HG03432 (cell line): Measurements from ENCODE around the gene NEIL1.

ENCODE experiments used
- ATAC-seq: cut with Tn5 transposase; IDR thresholded peaks from one replicate; pipeline ENCODE4 v1.9.1; 2021; ENCODE audit warnings: mild to moderate bottlenecking, moderate library complexity; ENCODE audit not compliant: unreplicated experiment

Gene NEIL1

DNA sequence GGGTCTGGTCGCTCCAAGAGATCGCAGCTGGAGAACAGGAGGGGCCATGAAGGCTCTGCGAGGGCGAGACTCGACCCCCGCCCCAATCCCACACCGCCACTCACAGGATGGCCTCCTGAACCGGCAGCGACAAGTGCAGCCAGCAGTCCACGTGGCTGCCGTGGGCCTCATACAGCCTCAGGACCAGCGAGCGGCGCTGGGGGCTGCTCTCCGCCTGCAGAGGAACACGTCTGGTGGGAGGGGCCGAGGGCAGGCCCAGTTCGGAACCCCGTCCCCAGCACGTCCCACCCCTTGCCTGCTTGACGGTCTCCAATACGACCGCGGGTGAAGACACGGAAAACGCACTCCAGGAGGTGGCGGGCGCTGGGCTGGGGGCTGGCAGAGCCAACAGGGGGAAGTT lies 9.2 kb downstream of the NEIL1 start:
- ATAC-seq: no peak

DNA sequence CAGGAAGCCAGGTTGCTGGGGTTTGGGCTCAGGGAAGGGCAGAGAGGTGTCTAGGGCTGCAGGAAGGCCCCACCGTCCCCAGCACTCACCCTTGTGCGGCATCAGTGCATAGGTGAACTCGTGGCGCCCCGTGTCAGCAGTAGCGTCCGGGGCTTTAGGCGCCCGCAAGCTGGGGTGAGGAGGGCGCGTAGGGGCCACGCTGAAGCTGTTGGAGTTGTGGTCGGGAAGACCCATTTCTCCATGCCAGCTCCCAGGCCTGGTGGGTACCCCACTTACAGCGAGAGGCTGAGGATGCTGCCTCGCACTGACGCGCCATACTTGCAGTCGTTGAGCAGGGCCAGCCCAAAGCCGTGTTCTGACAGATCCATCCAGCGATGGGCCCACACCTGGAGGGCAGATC lies 9.7 kb downstream of the NEIL1 start:
- no peak for ATAC-seq

DNA sequence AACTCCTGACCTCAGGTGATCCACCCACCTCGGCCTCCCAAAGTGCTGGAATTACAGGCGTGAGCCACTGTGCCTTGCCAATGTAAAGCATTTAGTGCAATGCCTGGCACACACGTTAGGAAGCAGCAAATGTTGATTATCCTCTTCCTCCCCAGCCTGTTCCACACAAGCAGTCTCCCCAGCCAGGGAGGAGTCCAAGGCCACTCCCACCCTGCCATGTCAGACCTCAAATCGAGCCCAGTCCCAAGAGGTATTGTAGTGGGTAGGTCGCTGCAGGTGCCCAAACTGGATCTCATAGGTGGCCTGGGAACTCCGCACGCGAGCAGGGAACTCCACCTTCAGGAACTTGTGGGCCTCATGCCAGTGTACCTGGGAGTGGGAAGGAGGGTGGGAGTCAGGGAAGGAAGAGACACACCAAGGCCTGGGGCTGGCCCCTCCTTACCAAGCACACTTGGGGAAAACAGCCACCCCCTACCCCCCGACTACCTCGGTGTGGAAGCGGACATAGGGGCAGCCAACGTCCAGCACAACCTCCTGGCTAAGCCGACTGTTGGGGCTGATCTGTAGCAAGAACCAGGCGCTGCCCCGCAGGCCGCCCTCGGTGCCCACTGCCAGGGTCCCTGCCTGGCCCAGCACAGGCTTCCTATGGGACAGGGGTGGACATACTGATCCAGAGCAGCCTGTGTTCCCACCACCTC lies 11.3 kb downstream of the NEIL1 start:
- ATAC-seq: no peak

DNA sequence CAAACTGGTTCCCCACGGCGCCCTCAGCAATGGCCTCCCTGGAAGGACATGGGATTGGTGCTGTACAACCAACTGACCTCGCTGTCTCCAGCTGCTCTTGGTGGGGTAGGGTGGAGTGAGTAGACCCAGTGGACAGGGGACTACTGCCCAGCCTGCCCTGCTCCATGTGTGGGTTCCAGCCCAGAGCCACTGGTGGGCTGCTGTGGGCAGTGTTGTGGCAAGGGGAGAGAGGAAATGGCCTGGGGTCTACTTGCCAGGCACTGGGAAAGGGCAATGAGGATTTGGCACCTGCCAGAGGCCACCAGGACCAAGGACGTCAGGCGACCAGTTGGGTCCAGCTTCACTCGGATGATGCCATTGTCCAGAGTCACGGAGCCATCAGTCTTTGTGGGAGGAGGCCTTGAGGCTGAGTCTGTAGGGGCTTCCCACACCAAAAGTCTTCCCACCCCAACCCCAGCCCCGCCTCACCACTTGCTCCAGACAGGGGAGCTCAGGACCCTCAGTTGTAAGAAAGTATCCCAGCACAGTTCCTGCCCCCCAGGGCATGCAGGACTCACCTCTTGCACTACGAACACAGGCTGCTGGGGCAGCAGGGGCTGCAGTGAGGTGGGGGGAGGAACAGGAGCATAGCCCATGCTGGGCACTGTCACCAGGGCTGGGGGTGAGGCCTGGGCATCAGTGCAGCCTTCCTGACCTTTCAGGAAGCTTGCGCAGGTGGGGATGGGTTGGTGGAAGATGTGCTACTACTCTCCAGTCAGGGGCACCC lies 12.1 kb downstream of the NEIL1 start:
- no peak for ATAC-seq

DNA sequence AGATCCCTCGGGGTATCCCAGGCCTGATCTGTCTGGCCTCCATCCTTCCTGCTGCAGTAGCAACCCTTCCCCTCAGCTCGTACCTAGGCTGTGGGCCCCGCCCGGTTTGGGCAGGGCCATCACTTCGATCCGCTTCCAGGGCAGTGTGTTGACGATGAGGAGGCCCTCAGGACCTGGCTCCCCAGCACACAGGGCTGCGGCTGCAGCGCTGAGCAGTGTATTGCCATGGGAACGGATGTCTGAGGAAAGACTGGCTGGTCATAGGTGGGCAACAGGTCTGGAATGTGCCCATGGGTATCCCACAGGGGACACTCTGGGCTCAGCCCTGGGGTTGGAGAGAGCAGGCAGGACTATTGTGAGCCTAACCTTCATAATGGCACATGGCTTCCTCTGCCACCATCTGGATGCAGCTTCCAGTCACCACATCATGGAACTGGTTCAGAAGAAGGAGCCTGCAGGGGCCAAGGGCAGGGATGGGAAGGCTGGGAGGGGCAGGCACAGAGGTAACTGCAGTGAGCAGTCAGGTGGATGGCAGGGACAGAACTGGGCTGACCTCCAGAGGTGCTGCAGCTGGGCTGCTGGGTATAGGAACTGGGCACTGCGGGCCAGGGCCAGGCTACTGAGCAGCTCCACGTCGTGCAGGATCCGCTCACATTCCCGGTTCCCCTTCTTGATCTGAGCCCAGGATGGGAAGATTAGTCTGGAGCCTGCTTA lies 12.9 kb downstream of the NEIL1 start:
- ATAC-seq: no peak

DNA sequence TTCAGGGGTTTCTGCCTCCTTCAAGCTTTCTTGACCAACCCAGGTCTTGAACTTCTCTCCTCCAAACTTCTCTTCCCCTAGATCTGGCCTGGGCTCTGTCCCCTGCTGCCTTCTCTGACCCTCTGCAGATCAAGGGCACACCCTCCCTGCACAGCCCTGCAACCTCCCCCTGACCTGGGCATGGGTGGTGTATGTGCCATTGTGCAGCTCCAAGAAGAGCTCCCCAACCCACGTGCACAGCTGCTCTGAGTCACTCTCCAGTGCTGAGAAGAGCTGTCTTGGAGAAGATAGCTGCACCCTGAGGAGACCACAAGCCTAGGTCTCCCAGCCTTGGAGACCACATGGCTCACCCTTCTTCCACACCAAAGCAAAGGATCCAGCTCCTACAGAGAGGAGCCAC lies 13.6 kb downstream of the NEIL1 start:
- no peak for ATAC-seq

DNA sequence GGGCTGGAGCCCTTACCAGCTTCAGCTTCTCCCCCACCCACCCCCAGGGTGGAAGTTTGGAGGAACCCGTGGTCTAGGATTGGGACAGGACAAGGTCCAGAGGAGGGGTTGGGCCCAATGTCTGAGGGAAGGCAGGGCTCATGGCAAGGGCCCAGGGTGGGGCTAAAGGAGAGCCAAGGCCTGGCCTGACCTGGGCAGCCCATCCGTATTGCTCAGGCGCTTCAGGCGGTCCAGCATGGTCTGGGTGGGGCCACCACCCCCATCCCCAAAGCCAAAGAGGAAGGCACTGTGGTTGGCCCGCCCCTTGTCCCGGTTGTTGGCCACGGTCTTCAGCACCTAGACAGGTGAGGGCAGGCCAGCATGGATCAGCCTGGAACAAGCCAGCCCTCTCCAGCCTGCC lies 14.0 kb downstream of the NEIL1 start:
- ATAC-seq: no peak

DNA sequence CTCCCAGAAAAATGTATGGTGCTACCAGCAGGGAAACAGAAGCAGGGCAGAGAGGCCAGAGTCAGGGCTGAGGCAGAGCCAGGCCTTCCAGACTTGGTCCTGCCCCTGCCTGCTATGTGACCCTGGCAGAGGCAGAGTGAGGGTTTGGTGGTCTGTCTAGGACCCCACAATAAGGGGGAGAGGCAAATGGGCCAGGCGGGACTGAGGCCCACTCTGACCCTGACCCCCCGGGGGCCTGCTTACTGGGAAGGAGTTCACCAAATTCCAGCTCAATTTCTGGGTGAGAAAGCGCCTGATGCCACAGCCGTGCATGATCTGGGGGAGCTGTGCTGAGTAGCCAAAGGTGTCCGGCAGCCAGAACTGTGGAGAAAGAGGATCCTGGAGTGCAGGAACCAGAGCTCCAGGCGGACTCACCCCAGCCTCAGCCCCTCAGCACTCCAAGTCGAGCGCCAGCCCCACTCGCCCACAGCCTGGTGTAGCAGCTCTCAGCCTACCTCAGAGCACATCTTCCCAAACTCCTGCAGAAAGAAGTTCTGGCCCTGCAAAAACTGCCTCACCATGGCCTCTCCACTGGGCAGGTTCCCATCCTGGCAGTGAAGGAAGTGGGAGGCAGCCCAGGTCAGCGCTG lies 14.6 kb downstream of the NEIL1 start:
- no peak for ATAC-seq

DNA sequence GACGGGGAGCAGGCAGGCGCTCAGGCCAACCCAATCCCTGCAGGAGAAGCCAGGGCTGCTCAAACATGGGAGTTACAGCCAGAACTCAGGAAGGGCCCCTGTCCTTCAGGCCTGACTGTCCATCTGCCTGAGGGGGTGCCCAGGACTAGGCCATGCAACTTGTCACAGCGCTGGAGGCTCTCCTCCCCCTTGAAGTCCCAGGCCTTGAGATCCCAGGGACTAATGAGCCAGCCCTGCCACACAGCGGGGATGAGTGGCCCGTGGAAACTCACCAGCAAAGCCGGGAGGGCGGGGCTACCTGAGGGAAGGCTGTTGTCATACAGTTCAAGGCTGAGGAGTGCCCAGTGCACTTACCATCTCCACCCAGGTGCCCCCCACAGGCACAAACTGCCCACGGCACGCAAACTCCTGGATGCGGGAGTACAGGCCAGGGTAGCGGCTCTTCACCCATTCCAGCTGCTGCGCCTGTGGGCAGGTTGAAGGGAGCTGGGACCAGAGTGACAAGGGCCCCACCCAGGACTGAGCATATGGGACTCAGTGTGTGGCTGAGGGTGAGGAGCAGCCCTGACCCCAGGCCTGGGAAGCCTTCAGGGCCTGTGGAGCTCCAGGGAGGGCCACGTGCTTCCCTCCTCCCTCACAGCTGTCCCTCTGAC lies 15.3 kb downstream of the NEIL1 start:
- no peak for ATAC-seq

DNA sequence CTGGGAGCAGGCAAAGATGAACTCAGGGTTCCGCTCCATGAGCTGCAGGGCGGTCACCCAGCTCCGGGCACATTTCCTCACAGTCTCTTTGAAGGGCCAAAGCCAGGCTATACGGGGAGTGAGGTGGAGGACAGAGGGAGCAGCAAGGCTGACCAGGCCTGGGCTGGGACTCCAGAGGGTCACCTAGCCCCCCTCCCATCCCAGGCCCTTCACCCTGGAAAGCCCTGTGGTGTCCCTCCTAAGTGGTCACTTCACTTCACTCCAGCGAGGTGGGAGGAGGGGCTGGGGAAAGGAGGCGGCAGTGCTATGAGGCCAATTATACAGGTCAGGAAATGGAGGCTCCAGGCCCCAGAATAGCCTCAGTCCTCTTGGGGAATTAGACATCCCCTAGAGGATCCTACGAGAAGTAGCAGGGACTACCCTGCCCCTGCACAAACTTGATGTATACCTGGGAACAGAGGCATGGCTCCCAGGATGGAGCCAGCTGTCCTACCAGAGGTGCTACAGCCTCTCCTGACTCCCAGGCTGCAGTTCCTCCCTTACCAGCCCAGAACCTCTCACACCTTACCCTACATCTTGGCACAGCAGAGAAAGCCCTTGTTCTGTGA lies 15.9 kb downstream of the NEIL1 start:
- ATAC-seq: no peak

DNA sequence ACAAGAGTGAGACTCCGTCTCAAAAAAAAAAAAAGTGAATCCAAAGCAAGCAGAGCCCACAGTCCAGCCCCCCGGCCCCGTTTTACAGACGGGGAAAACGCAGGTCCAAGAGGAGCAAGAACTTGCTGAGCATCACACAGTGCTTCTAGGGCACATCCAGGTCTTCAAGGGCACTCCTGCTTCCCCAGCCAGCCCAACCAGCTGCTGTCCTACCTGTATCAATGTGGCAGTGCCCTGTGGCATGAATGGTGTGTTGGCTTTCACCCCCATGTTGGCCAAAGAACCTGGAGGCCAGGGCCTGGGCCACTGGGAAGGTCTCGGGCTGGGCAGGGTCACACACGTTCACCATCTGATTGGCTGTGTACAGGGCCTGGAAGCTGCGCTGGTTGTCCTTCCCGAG lies 16.9 kb downstream of the NEIL1 start:
- no peak for ATAC-seq

DNA sequence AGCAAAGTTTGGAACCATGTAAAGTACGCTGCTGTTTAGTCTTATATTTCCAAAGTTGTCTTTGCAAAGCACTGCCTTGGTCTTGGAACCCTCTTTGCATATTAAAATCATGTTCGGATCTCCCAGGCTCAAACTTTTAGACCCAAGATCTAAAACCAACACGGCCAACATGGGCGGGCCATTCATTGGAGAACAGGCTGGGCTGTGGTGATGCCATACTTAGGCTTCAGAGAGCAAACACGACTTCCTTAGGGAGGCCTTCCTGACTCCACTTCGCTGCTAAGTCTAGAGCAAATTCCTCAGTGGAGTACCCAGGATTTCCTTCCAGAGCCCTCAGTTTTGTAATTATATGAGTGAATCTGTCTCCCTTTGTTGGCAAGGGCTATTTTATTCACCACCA lies 18.0 kb downstream of the NEIL1 start:
- ATAC-seq: no peak

DNA sequence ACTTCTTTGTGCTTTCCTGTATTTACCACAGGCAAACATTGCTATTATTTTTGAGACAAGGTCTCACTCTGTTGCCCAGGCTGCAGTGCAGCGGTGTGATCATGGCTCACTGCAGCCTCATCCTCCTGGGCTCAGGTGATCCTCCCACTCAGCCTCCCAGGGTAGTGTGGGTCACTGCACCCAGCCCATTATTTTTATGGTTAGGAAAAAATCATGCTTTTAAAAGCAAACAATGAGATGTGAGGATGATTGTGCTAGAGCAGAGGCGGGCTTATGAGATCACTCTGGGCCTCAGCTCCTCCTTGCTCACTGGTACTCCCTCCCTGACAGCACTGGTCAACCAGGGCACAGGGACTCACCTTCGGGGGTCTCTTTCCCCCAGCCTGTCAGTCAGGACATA lies 19.3 kb downstream of the NEIL1 start:
- no peak for ATAC-seq

DNA sequence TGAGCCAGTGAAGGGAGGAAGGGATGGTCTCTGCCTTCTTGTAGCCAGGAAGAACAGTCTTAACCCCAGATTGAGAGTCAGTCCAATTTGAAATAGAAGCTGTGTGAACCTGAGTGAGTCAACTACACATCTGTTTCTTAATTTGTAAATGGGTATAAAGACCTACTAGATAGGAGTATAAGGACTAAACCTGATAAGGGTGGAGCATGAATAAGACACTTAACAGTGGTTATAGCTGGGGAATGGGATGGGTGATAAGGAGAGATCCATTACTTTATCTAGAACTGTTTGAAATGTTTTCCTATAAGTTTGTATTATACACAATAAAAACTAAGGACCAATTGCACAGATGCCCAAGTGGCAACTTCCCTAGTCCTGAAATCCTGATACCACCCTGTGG lies 20.2 kb downstream of the NEIL1 start:
- no peak for ATAC-seq

DNA sequence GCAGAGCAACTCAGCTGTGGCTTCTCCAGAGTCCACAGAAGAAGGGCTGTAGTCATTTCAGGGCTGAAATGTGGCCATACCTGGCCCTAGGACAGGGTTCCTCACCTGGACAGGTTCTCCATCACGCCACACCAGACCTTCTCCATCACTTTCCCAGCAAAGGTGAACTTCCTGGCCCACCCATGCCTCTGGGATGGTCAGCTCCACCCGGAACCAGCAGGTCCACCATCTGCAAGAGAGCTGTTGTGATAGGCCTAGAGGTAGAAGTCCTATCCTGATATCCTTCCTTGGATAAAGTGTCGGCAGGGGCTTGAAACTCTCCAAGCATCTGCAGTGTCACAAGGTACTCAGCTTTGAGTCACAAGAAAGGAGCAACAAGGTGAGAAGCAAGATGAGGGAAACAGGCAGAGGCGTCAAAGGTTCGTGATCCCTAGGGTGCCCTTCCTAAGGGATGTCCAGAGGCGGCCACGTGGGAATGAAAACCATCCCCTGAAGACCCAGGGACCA lies 20.6 kb downstream of the NEIL1 start:
- ATAC-seq: no peak

DNA sequence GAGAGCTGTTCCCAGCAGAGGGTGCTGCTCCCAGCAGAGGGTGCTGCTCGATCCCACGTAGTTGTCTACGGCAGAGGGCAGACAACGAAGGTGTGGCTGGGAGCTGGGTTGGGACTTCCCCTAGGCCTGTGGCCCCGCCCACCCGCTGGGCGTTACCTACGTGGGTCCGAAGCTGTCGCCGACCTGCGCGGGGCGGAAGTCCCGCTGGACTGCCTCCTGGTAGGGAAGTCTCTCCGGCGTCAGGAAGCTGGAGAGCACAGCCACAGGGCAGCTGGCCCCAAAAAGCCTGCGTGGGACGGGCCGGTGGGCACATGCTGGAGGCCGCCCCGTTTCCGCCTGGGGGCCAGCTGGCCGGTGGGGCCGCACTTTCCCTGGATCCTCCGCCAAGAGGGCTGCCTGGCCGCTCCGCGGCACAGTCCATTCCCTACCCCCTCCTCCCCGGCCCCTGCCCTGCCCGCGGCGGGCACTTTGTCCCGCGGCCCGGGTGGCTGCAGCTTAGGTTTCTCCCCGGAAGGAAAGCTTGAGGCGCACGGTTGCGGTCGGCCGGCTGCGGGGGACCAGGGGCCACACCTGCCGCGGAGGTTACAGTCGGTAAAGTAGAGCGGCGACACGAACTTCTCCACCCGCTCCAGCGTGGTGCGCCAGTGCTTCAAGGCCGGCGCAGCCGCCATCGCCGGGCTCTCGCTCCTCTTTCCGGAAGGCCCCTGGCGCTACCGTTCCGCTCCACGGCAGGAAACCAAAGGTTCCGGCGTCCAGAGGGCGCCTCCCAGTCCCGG lies 21.3 kb downstream of the NEIL1 start, which contains the start of gene MAN2C1:
TSS of gene MAN2C1 (minus strand) at position 695 of the 776 bp plus-strand sequence. CDS start at position 671, 24 bp downstream.
- ATAC-seq: peak; percentile 88

DNA sequence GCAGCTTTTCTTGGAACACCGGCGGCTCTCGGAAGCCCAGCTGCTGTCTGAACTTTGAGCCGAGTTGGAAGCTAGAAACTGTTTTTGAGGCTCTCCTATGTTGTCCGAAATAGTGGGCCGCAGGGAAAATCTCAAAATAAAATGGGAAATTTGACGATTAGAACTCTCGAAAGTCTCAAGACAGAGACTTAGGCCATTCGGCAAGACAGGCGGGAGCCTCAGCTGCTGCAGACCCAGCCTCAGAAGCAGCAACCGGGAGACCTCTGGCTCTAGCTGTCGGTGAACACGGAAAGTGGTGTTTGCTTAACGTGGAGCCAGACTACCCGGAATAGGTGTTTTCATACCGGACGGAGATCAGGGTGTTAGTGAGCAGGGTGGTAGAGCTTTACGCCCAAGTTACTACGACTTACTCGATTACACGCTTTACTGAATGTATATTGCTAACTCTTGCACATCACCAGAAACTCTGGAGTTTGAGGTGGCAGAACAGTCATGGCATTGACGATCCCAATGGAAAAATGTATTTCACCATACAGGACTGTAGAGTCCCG lies 21.9 kb downstream of the NEIL1 start:
- ATAC-seq: no peak

DNA sequence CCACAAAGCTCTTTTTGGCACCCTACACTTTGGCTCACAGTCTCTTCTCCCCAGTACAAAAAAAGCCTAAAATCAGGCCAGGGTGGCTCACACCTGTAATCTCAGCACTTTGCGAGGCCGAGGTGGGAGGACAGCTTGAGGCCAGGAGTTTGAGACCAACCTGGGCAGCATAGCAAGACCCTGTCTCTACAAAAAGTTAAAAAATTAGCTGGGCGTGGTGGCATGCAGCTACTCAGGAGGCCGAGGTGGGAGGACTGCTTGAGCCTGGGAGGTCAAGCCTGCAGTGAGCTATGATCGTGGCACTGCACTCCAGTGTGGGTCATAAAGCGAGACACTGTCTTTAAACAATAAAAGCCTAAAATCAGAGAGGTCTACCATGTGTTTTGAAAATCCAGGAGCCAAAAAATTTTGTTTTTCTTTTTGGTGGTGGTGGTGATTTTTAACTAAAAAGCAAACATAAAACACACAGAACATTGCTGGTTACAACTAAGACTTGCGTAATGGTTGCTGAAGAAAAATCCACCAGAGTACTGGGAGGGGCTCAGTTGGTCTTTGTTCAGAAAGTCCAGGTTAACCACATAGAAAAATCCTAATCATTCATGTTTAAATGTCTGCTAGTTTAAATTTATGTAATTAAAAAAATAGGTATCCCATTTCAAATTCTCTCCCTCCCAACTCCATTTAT lies 23.2 kb downstream of the NEIL1 start:
- ATAC-seq: no peak

DNA sequence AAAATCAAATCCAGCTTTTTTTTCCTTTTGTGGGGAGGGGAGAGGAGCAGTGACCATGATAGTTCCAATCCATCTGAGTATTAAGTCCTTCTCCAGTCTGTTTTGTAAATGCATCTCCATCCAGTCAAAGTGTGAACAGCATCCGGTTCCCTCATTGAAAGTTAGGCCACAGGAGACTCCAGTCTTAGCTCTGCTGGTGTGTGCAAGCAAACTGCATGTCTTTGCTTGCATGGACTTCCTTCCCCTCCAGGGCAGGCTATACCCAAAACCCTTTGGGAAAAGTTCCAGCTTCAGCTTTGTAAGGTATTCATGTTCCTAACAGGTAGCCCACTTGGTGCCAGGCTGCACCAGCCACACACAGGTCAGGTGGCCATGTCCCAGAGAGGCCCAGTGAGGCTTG lies 24.6 kb downstream of the NEIL1 start:
- ATAC-seq: no peak
